ENCODE data around the gene NEU4. TPM values are rescaled to one million over a fixed set of nuclear protein-coding genes. Genes with fewer than 3 reads are reported as not detected.

The NEU4 gene
- total and polyA plus RNA-seq, 9 of the 15 experiments (the other 6 are each of a cell fraction or from before 2014, with no cell fraction given), result 0.01 to 0.40 TPM; not detected in 7

- no peak for TF ChIP-seq TCF15 (CRISPR knock-in tag; IDR thresholded peaks at IDR 0.05)
- TF ChIP-seq SNRNP70 (optimal IDR thresholded peaks at IDR 0.05; ENCODE audit: low read depth, low read length), result no peak
- TF ChIP-seq FOXK1 (CRISPR knock-in tag; IDR thresholded peaks at IDR 0.05; ENCODE audit: borderline replicate concordance), result no peak
- no peak for TF ChIP-seq ZNF24 (IDR thresholded peaks at IDR 0.05)
- TF ChIP-seq RBM14 (IDR thresholded peaks at IDR 0.05; ENCODE audit: borderline replicate concordance, insufficient read depth, low read depth, low read length), result no peak
- TF ChIP-seq USF1 (CRISPR knock-in tag; IDR thresholded peaks at IDR 0.05), result no peak
- TF ChIP-seq HMGN3 (IDR thresholded peaks at IDR 0.05; ENCODE audit: borderline replicate concordance, extremely low read depth, insufficient read length, low read depth, low read length), result no peak
- TF ChIP-seq E2F8 (IDR thresholded peaks at IDR 0.05; ENCODE audit: low read depth, partially characterized antibody), result no peak
- no peak for TF ChIP-seq KLF6 (CRISPR knock-in tag; IDR thresholded peaks at IDR 0.05; ENCODE audit: borderline replicate concordance)
- TF ChIP-seq KLF13 (tag; IDR thresholded peaks at IDR 0.05; ENCODE audit: borderline replicate concordance, low read depth), result no peak
- peak in 1 of 2 experiments; percentile 33; a peak in 1 of 4 replicates for TF ChIP-seq TEAD1 (CRISPR knock-in tag; IDR thresholded peaks at IDR 0.05)
- no peak for TF ChIP-seq BRD4 (IDR thresholded peaks at IDR 0.05)
- TF ChIP-seq MNT (conservative IDR thresholded peaks at IDR 0.05), result no peak
- TF ChIP-seq ARID3A (IDR thresholded peaks at IDR 0.05; ENCODE audit: borderline replicate concordance, low read depth, low read length), result no peak
- TF ChIP-seq BACH1 (tag; IDR thresholded peaks at IDR 0.05), result no peak
- TF ChIP-seq PREB (CRISPR knock-in tag; IDR thresholded peaks at IDR 0.05), result no peak
- peak; percentile 45; the same call in 1 of the 2 replicates for TF ChIP-seq GABPB1 (CRISPR knock-in tag; IDR thresholded peaks at IDR 0.05)
- no peak for TF ChIP-seq NR4A1 (CRISPR knock-in tag; IDR thresholded peaks at IDR 0.05)
- no peak for TF ChIP-seq NR4A1 (tag; IDR thresholded peaks at IDR 0.05)
- TF ChIP-seq ZNF232 (CRISPR knock-in tag; IDR thresholded peaks at IDR 0.05), result no peak
These were observed 48.7 kb upstream of the NEU4 start (continued) for GRCh38 chr2:241760301-241760771.

Measured in K562 (cell line).